ENCODE measurements around the gene CD86.

DNA sequence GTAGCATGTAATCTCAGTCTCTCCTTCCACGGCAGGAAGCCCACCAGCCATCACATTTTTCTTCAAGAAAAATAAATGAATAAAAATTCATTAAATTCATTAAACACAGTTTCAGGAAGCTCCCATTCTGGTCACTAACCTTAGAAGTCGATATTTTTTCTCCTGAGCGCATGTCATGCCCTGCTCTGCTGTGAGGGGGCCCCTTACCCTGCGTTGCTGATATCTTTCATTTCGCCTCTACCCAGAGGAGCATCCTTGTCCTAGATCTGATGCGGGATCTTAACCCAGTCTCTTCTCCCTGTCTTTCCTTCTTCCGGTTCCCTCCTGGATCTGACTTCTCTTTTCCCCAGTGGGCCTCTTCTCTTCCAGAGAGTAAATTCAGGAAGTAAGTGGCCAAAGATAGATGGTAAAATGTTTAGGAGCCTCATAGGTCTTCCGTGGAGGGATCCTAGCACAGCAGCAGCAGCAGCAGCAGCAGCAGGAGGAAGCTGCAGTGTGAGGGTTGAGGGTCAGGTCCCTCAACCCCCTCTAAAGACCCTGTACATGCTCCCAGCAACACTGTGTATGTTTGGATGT lies 31.7 kb upstream of the CD86 start:
- TF ChIP-seq, protein P1, sequence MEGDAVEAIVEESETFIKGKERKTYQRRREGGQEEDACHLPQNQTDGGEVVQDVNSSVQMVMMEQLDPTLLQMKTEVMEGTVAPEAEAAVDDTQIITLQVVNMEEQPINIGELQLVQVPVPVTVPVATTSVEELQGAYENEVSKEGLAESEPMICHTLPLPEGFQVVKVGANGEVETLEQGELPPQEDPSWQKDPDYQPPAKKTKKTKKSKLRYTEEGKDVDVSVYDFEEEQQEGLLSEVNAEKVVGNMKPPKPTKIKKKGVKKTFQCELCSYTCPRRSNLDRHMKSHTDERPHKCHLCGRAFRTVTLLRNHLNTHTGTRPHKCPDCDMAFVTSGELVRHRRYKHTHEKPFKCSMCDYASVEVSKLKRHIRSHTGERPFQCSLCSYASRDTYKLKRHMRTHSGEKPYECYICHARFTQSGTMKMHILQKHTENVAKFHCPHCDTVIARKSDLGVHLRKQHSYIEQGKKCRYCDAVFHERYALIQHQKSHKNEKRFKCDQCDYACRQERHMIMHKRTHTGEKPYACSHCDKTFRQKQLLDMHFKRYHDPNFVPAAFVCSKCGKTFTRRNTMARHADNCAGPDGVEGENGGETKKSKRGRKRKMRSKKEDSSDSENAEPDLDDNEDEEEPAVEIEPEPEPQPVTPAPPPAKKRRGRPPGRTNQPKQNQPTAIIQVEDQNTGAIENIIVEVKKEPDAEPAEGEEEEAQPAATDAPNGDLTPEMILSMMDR (IDR thresholded peaks at IDR 0.05; ENCODE audit: low read depth, low read length, poor library complexity, severe bottlenecking): peak; percentile 58
- no peak for TF ChIP-seq EZH2phosphoT487 (IDR thresholded peaks at IDR 0.05; ENCODE audit: borderline replicate concordance, low read length)

All from DOHH2 (cell line).